Mammary epithelial cell (primary cell): ENCODE results near the gene FLT3.
"Not testable (repeated sequence)": the region's sequence is repeated elsewhere in the genome, so short reads cannot be mapped to it uniquely, and the experiment has no call there.

Experiments
- EZH2 ChIP-seq: IDR thresholded peaks from 2 replicates; pipeline ENCODE4 v1.6.1; 2012; ENCODE audit warnings: low read length, inconsistent platforms, borderline replicate concordance
- TF ChIP-seq, protein P1 (sequence below), 2 donors: IDR thresholded peaks in 1 of 2; conservative IDR thresholded peaks in 1 of 2; 2 replicates each; pipeline ENCODE4 v1.5.1; 2011 to 2012; ENCODE audit warnings: inconsistent platforms in 2 of 2, low read length in 2 of 2, mild to moderate bottlenecking in 2 of 2, control low read depth in 1 of 2, low read depth in 1 of 2; ENCODE audit not compliant: insufficient read depth in 1 of 2; ENCODE audit errors: extremely low read depth in 1 of 2

DNA sequence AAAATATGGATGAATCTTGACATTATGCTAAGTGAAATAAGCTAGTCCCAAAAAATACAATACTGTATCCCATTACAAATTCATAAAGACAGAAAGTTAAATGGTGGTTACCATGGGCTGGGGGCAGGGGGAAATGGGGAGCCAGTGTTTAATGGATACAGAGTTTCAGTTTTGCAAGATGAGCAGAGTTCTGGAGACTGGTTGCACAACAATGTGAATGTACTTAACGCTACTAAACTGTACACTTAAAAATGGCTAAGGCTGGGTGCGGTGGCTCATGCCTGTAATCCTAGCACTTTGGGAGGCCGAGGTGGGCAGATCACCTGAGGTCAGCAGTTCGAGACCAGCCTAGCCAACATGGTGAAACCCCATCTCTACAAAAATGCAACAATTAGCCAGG lies 1.5 kb upstream of the FLT3 start:
- TF ChIP-seq, protein P1, sequence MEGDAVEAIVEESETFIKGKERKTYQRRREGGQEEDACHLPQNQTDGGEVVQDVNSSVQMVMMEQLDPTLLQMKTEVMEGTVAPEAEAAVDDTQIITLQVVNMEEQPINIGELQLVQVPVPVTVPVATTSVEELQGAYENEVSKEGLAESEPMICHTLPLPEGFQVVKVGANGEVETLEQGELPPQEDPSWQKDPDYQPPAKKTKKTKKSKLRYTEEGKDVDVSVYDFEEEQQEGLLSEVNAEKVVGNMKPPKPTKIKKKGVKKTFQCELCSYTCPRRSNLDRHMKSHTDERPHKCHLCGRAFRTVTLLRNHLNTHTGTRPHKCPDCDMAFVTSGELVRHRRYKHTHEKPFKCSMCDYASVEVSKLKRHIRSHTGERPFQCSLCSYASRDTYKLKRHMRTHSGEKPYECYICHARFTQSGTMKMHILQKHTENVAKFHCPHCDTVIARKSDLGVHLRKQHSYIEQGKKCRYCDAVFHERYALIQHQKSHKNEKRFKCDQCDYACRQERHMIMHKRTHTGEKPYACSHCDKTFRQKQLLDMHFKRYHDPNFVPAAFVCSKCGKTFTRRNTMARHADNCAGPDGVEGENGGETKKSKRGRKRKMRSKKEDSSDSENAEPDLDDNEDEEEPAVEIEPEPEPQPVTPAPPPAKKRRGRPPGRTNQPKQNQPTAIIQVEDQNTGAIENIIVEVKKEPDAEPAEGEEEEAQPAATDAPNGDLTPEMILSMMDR (conservative IDR thresholded peaks at IDR 0.05 in 1 of 2, IDR thresholded peaks at IDR 0.05 in 1 of 2; ENCODE audit: extremely low read depth in 1 of 2, insufficient read depth in 1 of 2, low read depth in 1 of 2, low read length in 2 of 2): not testable (repeated sequence)
- not testable (repeated sequence) for TF ChIP-seq EZH2
